Chondrocyte (in vitro differentiated cells): ENCODE results near the gene APOOL. TPM values are rescaled to one million over a fixed set of nuclear protein-coding genes. Genes with fewer than 3 reads are reported as not detected.
A peak's percentile ranks its signal among the peaks of the same experiment; 100 is the strongest.

Experiments used
- DNase-seq: peaks from one replicate; pipeline ENCODE4 v3.0.0; 2021; ENCODE audit warnings: mixed read lengths, low spot score
- H3K27ac Mint-ChIP-seq: one replicate; pipeline ENCODE4 v1.8.0; 2021; ENCODE audit warnings: mild to moderate bottlenecking, moderate library complexity, mixed read lengths; ENCODE audit not compliant: unreplicated experiment
- H3K27me3 Mint-ChIP-seq: 2 replicates; pipeline ENCODE4 v1.8.0; 2021; ENCODE audit warnings: low read depth, mixed read lengths
- H3K36me3 Mint-ChIP-seq: 2 replicates; pipeline ENCODE4 v1.8.0; 2021; ENCODE audit warnings: low read depth, mixed read lengths
- H3K4me1 Mint-ChIP-seq: 2 replicates; pipeline ENCODE4 v1.8.0; 2021; ENCODE audit warnings: low read depth, mild to moderate bottlenecking, mixed read lengths
- H3K4me3 Mint-ChIP-seq: one replicate; pipeline ENCODE4 v1.8.0; 2021; ENCODE audit warnings: mild to moderate bottlenecking, moderate library complexity, mixed read lengths; ENCODE audit not compliant: unreplicated experiment
- H3K9me3 Mint-ChIP-seq: 2 replicates; pipeline ENCODE4 v1.8.0; 2021; ENCODE audit warnings: low read depth, mixed read lengths
- total RNA-seq: library from RNA; stranded (reverse); gene quantifications from 3 replicates; pipeline ENCODE4 v1.2.1, GENCODE V29; 2021
- TF ChIP-seq, protein P1 (sequence below): fragments of 200-600 bp; sonication (generic); IDR thresholded peaks from 2 replicates; pipeline ENCODE4 v1.5.0; 2021; ENCODE audit warnings: antibody characterized with exemption, mild to moderate bottlenecking, moderate library complexity

The APOOL gene
- total RNA-seq, 1 donor from 2014 or later = 23.6 TPM

GRCh38 chrX:85108165-85108564, 104.5 kb downstream of the APOOL start:
- TF ChIP-seq, protein P1, sequence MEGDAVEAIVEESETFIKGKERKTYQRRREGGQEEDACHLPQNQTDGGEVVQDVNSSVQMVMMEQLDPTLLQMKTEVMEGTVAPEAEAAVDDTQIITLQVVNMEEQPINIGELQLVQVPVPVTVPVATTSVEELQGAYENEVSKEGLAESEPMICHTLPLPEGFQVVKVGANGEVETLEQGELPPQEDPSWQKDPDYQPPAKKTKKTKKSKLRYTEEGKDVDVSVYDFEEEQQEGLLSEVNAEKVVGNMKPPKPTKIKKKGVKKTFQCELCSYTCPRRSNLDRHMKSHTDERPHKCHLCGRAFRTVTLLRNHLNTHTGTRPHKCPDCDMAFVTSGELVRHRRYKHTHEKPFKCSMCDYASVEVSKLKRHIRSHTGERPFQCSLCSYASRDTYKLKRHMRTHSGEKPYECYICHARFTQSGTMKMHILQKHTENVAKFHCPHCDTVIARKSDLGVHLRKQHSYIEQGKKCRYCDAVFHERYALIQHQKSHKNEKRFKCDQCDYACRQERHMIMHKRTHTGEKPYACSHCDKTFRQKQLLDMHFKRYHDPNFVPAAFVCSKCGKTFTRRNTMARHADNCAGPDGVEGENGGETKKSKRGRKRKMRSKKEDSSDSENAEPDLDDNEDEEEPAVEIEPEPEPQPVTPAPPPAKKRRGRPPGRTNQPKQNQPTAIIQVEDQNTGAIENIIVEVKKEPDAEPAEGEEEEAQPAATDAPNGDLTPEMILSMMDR = no peak
- Mint-ChIP-seq H3K4me3 (no peak overlapping the region), H3K27ac (no peak overlapping the region), H3K9me3 (no peaks in the 10 kb centered on the region), H3K27me3 (peaks cover 3% of the 10 kb centered on the region), H3K4me1 (no peaks in the 10 kb centered on the region), H3K36me3 (no peaks in the 10 kb centered on the region)
- DNase-seq = no peak

DNA sequence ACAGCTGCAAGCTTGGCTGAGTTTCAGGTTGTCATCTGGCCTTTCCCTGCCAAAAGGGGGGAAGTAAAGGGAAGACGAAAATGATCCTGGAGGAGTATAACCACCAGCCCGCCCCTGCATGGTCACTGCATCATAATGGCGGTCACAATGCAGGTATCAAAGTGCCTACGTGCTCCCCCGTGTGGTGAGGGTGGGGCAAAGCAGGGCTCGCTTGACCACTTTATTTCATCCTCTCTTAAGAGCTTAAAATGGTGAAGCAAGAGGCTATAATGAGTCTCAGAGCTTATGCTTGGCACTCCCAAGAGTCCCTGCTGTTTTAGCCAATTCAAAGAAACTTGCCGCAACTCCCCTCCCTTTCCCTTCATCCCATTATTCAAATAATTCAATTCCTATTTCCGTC, 105.6 kb downstream of the APOOL start:
- Mint-ChIP-seq H3K4me3 (no peak overlapping the region), H3K36me3 (no peaks in the 10 kb centered on the region), H3K27ac (no peak overlapping the region), H3K27me3 (peaks cover 4% of the 10 kb centered on the region), H3K9me3 (no peaks in the 10 kb centered on the region), H3K4me1 (no peaks in the 10 kb centered on the region)
- no peak for DNase-seq
- TF ChIP-seq, protein P1 = peak; percentile 67

DNA sequence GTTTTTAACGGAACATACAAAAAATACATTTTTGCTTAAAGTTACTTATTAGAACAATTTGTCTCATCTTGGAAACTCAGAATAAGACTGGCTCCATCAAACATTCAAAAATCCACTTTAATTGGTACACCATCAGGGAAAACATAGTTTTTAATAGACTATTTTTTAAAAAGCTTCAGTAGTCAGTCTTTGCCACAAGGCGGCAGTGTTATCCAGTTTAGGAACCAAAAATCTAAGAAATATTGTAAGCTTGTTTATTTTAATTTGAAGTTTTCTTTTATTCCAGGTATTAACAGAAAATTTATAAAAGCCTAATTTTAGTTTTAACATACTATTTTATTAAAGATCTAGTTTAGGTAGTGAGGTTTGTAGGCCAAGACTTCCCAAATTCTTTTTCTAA, 107.7 kb downstream of the APOOL start:
- H3K27me3 Mint-ChIP-seq = peaks cover 7% of the 10 kb centered on the region
- no peaks in the 10 kb centered on the region for H3K4me1 Mint-ChIP-seq
- no peaks in the 10 kb centered on the region for H3K9me3 Mint-ChIP-seq
- no peaks in the 10 kb centered on the region for H3K36me3 Mint-ChIP-seq
- TF ChIP-seq, protein P1 = peak; percentile 91
- H3K4me3 Mint-ChIP-seq = no peak overlapping the region
- DNase-seq = no peak
- H3K27ac Mint-ChIP-seq = no peak overlapping the region

DNA sequence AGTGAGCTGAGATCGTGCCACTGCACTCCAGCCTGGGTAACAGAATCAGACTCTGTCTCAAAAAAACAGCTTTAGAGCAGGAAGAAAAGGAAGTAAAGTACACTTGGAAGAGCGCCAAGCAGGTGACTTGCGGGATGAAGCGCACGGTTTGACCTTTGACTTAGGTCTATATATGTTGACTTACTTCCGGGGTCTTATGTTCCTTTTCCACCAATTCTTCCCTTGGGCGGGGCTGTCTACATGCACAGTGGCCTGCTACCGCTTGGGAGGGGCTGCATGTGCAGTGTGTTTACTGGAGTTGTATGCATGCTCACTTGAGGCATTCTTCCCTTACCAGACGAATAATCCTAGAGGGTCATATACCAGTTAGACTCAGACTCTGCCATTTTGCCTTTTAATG, 108.6 kb downstream of the APOOL start:
- no peaks in the 10 kb centered on the region for H3K9me3 Mint-ChIP-seq
- no peak for DNase-seq
- no peaks in the 10 kb centered on the region for H3K4me1 Mint-ChIP-seq
- H3K36me3 Mint-ChIP-seq = no peaks in the 10 kb centered on the region
- no peak overlapping the region for H3K27ac Mint-ChIP-seq
- TF ChIP-seq, protein P1 = no peak
- no peak overlapping the region for H3K4me3 Mint-ChIP-seq
- peaks cover 7% of the 10 kb centered on the region for H3K27me3 Mint-ChIP-seq

DNA sequence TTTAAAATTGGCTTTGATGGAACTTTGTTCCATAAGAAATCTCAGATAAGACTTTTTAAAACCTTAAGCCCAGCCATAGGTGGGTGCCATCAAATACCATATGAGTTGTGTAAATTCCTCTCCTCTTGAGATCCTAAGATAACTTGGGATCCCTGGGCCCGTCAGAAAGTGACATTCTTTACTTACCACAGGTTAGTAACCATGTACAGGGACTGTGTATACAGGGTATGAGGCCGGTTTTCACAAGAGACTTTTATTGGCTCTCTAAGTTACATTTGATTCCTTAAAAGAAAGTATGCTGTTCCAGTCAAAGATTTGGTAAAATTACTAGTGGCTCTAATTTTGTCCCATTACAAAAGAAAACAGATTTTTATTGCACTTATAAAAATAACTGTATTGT, 110.1 kb downstream of the APOOL start:
- no peaks in the 10 kb centered on the region for H3K36me3 Mint-ChIP-seq
- no peak overlapping the region for H3K27ac Mint-ChIP-seq
- no peak overlapping the region for H3K4me3 Mint-ChIP-seq
- no peaks in the 10 kb centered on the region for H3K4me1 Mint-ChIP-seq
- TF ChIP-seq, protein P1 = no peak
- H3K27me3 Mint-ChIP-seq = peaks cover 7% of the 10 kb centered on the region
- DNase-seq = no peak
- no peaks in the 10 kb centered on the region for H3K9me3 Mint-ChIP-seq
